HepG2 (cell line): ENCODE measurements around the gene GAS2. TPM values are rescaled to one million over a fixed set of nuclear protein-coding genes. Genes with fewer than 3 reads are reported as not detected.

ENCODE experiments used
- CREM ChIP-seq, 2 experiments: sonication (generic) in 1 of 2; formaldehyde crosslinking in 1 of 2; IDR thresholded peaks; 2 replicates each; pipeline versions ENCODE4 v1.4.0 to v1.6.1; 2016 to 2020; ENCODE audit warnings: antibody characterized with exemption in 1 of 2, mild to moderate bottlenecking in 1 of 2, missing genetic modification reagents in 1 of 2
- EP300 ChIP-seq, 3 experiments: sonication (generic) in 1 of 3; formaldehyde crosslinking in 1 of 3; IDR thresholded peaks; 2 replicates each; pipeline versions ENCODE4 v1.5.1 to v1.6.1; 2011 to 2020; ENCODE audit warnings: low read depth in 2 of 3, low read length in 2 of 3, borderline replicate concordance in 1 of 3, improper control_type of control experiment in 1 of 3, mild to moderate bottlenecking in 1 of 3, missing genetic modification reagents in 1 of 3, moderate library complexity in 1 of 3
- GATA4 ChIP-seq: sonication (generic); IDR thresholded peaks from 2 replicates; pipeline ENCODE4 v1.6.1; 2016; ENCODE audit warnings: antibody characterized with exemption, low read depth, borderline replicate concordance
- GLI4 ChIP-seq: sonication (generic); formaldehyde crosslinking; IDR thresholded peaks from 2 replicates; pipeline ENCODE4 v1.5.1; 2020; ENCODE audit warnings: missing genetic modification reagents, mild to moderate bottlenecking, moderate library complexity, borderline replicate concordance
- HOXD1 ChIP-seq: sonication (generic); formaldehyde crosslinking; IDR thresholded peaks from 2 replicates; pipeline ENCODE4 v1.5.0; 2020; ENCODE audit warnings: missing genetic modification reagents
- KMT2A ChIP-seq: sonication (generic); formaldehyde crosslinking; IDR thresholded peaks from 2 replicates; pipeline ENCODE4 v1.4.0; 2020; ENCODE audit warnings: missing genetic modification reagents
- MAFG ChIP-seq: sonication (generic); formaldehyde crosslinking; IDR thresholded peaks from 2 replicates; pipeline ENCODE4 v1.5.1; 2020; ENCODE audit warnings: mild to moderate bottlenecking, missing genetic modification reagents
- MBNL3 ChIP-seq: fragments of 250-450 bp; sonication (Bioruptor Pico); conservative IDR thresholded peaks from 2 replicates; pipeline ENCODE4 v1.8.0; 2022; ENCODE audit warnings: mild to moderate bottlenecking, inconsistent platforms
- MYC ChIP-seq: sonication (generic); formaldehyde crosslinking; IDR thresholded peaks from 2 replicates; pipeline ENCODE4 v1.9.0; 2021; ENCODE audit warnings: missing genetic modification reagents, borderline replicate concordance
- PHF20 ChIP-seq: sonication (generic); formaldehyde crosslinking; IDR thresholded peaks from 2 replicates; pipeline ENCODE4 v1.5.0; 2020; ENCODE audit warnings: mild to moderate bottlenecking, missing genetic modification reagents
- PLSCR1 ChIP-seq: sonication (generic); formaldehyde crosslinking; IDR thresholded peaks from 2 replicates; pipeline ENCODE4 v1.5.0; 2020; ENCODE audit warnings: missing genetic modification reagents, mild to moderate bottlenecking, borderline replicate concordance
- TRIM24 ChIP-seq: sonication (generic); formaldehyde crosslinking; IDR thresholded peaks from 2 replicates; pipeline ENCODE4 v1.8.0; 2022; ENCODE audit warnings: mild to moderate bottlenecking, missing genetic modification reagents
- ZNF224 ChIP-seq: sonication (generic); formaldehyde crosslinking; IDR thresholded peaks from 2 replicates; pipeline ENCODE4 v1.5.0; 2020; ENCODE audit warnings: mild to moderate bottlenecking, missing genetic modification reagents
- ZNF225 ChIP-seq: sonication (generic); formaldehyde crosslinking; IDR thresholded peaks from 2 replicates; pipeline ENCODE4 v1.4.0; 2020; ENCODE audit warnings: mild to moderate bottlenecking, missing genetic modification reagents
- ZNF383 ChIP-seq: sonication (generic); formaldehyde crosslinking; IDR thresholded peaks from 2 replicates; pipeline ENCODE4 v1.4.0; 2020; ENCODE audit warnings: missing genetic modification reagents, mild to moderate bottlenecking, borderline replicate concordance
- ZNF547 ChIP-seq: sonication (generic); formaldehyde crosslinking; IDR thresholded peaks from 2 replicates; pipeline ENCODE4 v1.5.1; 2020; ENCODE audit warnings: mild to moderate bottlenecking, missing genetic modification reagents
- ZNF878 ChIP-seq: sonication (generic); formaldehyde crosslinking; IDR thresholded peaks from 2 replicates; pipeline ENCODE4 v1.8.1; 2023; ENCODE audit warnings: mild to moderate bottlenecking, missing genetic modification reagents, moderate library complexity
- polyA plus RNA-seq, 8 experiments: library from polyadenylated mRNA; depleted of rRNA in 3 of 8; stranded (reverse) in 7 of 8; unstranded in 1 of 8; fragments of >200 nt; fragmentation: Illumina TruSeq in 4 of 8; extraction: Trizol in 4 of 8; gene quantifications; 2 replicates each; pipeline versions ENCODE4 v1.2.1 to v1.2.3, GENCODE V29; 2011 to 2016; ENCODE audit warnings: low read depth in 4 of 8, missing spikeins in 1 of 8, mixed read lengths in 1 of 8; ENCODE audit not compliant: insufficient read depth in 1 of 8
- total RNA-seq, 5 experiments: library from RNA; depleted of rRNA; stranded (reverse); fragments of >200 nt; fragmentation: Illumina TruSeq; extraction: Trizol; gene quantifications; 2 replicates each; pipeline ENCODE4 v1.2.3, GENCODE V29; 2016; ENCODE audit warnings: low read depth in 1 of 5
- TF ChIP-seq, protein P1 (sequence below): sonication (generic); formaldehyde crosslinking; IDR thresholded peaks from 2 replicates; pipeline ENCODE4 v1.9.0; 2022; ENCODE audit warnings: missing genetic modification reagents, mild to moderate bottlenecking, borderline replicate concordance
- TF ChIP-seq, protein P2 (sequence below), 2 experiments: sonication (generic) in 1 of 2; formaldehyde crosslinking in 1 of 2; IDR thresholded peaks; 2 replicates each; pipeline versions ENCODE4 v1.4.0 to v1.6.1; 2016 to 2020; ENCODE audit warnings: borderline replicate concordance in 1 of 2, low read depth in 1 of 2, mild to moderate bottlenecking in 1 of 2, missing genetic modification reagents in 1 of 2
- TF ChIP-seq, protein P3 (sequence below): sonication (generic); formaldehyde crosslinking; IDR thresholded peaks from 2 replicates; pipeline ENCODE4 v1.4.0; 2020; ENCODE audit warnings: missing genetic modification reagents

GAS2 gene
- total and polyA plus RNA-seq, 2 of the 13 experiments (the other 11 are each of a cell fraction or from before 2014, with no cell fraction given), result 26.0 to 85.1 TPM

DNA sequence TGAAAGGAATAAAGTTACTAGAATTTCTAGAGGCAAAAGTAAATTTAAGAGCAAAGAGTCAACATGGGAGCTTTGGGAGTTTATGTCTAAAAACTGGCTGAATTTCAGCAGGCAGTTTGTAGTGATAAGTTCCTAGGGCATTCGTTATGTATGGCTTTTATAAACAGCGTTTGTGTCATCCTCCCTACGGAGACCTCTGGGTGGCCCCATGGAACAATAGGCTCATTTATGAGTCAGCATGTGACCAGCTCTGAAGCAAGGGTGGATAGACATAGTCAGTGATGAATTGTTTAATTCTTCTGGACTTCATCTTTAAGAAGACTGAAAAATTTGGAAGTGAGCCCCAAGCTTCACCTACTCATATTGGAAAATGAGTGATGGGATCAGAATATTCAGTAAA lies 126.1 kb downstream of the GAS2 start (continued):
- TF ChIP-seq PLSCR1 (CRISPR knock-in tag) (no peak), CREM (IDR thresholded peaks at IDR 0.05) (no peak), CREM (CRISPR knock-in tag; IDR thresholded peaks at IDR 0.05) (no peak), EP300 (IDR thresholded peaks at IDR 0.05; ENCODE audit: low read depth in 2 of 2, low read length in 2 of 2) (peak in 1 of 2 experiments; percentile 70; a peak in 1 of 4 replicates), EP300 (CRISPR knock-in tag; IDR thresholded peaks at IDR 0.05; ENCODE audit: borderline replicate concordance) (peak; percentile 36; the same call in 1 of the 2 replicates), ZNF383 (no peak), GATA4 (no peak), ZNF547 (CRISPR knock-in tag) (no peak), GLI4 (CRISPR knock-in tag) (no peak), KMT2A (no peak), HOXD1 (no peak), ZNF878 (CRISPR knock-in tag) (no peak), MAFG (no peak), PHF20 (CRISPR knock-in tag) (no peak), TRIM24 (no peak), ZNF224 (CRISPR knock-in tag) (no peak), ZNF225 (CRISPR knock-in tag) (no peak), MYC (CRISPR knock-in tag) (no peak), MBNL3 (CRISPR knock-in tag) (no peak)
- TF ChIP-seq, protein P1, sequence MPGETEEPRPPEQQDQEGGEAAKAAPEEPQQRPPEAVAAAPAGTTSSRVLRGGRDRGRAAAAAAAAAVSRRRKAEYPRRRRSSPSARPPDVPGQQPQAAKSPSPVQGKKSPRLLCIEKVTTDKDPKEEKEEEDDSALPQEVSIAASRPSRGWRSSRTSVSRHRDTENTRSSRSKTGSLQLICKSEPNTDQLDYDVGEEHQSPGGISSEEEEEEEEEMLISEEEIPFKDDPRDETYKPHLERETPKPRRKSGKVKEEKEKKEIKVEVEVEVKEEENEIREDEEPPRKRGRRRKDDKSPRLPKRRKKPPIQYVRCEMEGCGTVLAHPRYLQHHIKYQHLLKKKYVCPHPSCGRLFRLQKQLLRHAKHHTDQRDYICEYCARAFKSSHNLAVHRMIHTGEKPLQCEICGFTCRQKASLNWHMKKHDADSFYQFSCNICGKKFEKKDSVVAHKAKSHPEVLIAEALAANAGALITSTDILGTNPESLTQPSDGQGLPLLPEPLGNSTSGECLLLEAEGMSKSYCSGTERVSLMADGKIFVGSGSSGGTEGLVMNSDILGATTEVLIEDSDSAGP (CRISPR knock-in tag), result no peak
- TF ChIP-seq, protein P2, sequence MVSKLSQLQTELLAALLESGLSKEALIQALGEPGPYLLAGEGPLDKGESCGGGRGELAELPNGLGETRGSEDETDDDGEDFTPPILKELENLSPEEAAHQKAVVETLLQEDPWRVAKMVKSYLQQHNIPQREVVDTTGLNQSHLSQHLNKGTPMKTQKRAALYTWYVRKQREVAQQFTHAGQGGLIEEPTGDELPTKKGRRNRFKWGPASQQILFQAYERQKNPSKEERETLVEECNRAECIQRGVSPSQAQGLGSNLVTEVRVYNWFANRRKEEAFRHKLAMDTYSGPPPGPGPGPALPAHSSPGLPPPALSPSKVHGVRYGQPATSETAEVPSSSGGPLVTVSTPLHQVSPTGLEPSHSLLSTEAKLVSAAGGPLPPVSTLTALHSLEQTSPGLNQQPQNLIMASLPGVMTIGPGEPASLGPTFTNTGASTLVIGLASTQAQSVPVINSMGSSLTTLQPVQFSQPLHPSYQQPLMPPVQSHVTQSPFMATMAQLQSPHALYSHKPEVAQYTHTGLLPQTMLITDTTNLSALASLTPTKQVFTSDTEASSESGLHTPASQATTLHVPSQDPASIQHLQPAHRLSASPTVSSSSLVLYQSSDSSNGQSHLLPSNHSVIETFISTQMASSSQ (IDR thresholded peaks at IDR 0.05; ENCODE audit: low read depth), result no peak
- TF ChIP-seq, protein P2 (CRISPR knock-in tag; IDR thresholded peaks at IDR 0.05; ENCODE audit: borderline replicate concordance), result no peak
- TF ChIP-seq, protein P3, sequence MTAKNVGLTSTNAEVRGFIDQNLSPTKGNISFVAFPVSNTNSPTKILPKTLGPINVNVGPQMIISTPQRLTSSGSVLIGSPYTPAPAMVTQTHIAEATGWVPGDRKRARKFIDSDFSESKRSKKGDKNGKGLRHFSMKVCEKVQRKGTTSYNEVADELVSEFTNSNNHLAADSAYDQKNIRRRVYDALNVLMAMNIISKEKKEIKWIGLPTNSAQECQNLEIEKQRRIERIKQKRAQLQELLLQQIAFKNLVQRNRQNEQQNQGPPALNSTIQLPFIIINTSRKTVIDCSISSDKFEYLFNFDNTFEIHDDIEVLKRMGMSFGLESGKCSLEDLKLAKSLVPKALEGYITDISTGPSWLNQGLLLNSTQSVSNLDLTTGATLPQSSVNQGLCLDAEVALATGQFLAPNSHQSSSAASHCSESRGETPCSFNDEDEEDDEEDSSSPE (CRISPR knock-in tag), result no peak
